RWPE1 (cell line): ENCODE data around the gene MCF2L.

Source experiments
- CTCF ChIA-PET: fragments of 350-600 bp; sonication (Branson Sonifier 250); formaldehyde crosslinking; extraction: SDS; loops from one replicate; lab custom pipeline; 2021; lab: Yijun Ruan, JAX
- POLR2A ChIA-PET: fragments of 400-600 bp; formaldehyde crosslinking; extraction: SDS; loops from one replicate; lab custom pipeline; 2020; ENCODE audit warnings: antibody characterized with exemption; ENCODE audit not compliant: low non-redundant PET; lab: Yijun Ruan, JAX
- DNase-seq: peaks from one replicate; pipeline ENCODE4 v3.0.0; 2012; ENCODE audit warnings: low spot score
- H3K27ac ChIP-seq: fragments of 450-650 bp; 2 replicates; pipeline ENCODE4 v1.5.1; 2017
- TF ChIP-seq, protein P1 (sequence below): fragments of 450-650 bp; conservative IDR thresholded peaks from 2 replicates; pipeline ENCODE4 v1.5.1; 2017; ENCODE audit warnings: low read depth, mild to moderate bottlenecking

Gene MCF2L

DNA sequence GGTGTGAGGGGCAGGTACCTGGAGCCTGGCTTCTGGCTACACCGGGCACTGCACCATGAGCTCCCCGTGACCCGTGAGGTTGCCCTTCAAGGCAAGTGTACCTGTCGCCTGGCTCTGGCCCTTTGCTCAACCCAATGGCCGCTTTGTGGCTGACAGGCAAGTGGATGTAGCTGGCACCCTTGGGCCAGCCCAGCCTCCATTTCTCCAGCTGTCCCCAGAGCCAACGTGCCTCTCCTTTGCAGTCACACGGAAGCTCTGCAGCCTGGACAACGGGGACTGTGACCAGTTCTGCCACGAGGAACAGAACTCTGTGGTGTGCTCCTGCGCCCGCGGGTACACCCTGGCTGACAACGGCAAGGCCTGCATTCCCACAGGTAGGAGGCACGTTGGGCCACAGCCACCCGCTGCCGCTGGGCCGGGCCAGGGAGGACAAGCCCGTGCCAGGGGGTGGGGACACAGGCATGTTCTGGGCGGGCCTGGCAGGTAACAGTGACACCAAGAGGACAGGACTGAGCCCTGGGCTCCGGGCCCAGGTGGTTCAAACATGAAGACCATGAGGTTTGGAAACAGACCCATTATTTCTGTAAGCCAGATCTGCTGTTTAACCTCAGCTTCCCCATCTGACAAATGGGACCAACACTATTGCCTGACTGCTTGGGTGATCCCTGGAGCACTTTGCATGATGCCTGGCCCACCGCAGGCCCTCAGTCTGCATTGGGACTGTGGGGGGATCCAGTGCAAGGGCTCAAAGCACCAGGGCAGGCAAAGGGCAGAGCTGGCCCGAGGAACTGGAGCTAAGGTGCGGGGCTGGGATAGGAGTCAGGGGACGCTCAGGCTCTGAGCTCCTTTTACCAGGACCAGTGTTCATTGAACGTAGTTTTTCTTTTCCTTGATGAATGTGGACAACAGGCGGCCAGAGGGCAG, 171.9 kb downstream of the MCF2L start:
- no peak for DNase-seq
- POLR2A ChIA-PET = no interaction called here
- CTCF ChIA-PET = interaction anchor here (0.6 kb wide), 1 partner anchor 214 kb away, joined by 3 read pairs; no protein-coding TSS in a partner anchor
- TF ChIP-seq, protein P1, sequence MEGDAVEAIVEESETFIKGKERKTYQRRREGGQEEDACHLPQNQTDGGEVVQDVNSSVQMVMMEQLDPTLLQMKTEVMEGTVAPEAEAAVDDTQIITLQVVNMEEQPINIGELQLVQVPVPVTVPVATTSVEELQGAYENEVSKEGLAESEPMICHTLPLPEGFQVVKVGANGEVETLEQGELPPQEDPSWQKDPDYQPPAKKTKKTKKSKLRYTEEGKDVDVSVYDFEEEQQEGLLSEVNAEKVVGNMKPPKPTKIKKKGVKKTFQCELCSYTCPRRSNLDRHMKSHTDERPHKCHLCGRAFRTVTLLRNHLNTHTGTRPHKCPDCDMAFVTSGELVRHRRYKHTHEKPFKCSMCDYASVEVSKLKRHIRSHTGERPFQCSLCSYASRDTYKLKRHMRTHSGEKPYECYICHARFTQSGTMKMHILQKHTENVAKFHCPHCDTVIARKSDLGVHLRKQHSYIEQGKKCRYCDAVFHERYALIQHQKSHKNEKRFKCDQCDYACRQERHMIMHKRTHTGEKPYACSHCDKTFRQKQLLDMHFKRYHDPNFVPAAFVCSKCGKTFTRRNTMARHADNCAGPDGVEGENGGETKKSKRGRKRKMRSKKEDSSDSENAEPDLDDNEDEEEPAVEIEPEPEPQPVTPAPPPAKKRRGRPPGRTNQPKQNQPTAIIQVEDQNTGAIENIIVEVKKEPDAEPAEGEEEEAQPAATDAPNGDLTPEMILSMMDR = no peak
- H3K27ac ChIP-seq = no peak overlapping the region

DNA sequence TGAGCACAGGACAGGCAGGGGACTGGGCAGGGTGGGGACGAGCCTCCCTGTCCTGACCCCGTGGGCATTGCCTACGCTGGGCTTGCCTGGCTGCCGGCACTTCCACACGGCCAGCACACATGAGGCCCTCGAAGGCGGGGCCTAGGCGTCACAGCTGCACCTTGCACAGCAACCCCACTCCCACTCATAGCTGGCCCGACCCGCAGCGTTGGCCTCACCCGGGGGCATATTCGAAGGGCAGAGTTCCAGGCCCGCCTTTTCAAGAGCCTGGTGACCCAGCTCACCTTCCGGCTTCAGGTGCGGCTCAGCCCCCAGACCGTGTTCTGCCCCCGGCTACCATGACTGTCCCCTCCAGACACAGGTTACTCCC, 172.6 kb downstream of the MCF2L start:
- POLR2A ChIA-PET = no interaction called here
- no peak for DNase-seq
- TF ChIP-seq, protein P1 = no peak
- no peak overlapping the region for H3K27ac ChIP-seq
- CTCF ChIA-PET = interaction anchor here (0.6 kb wide), 1 partner anchor 213 kb away, joined by 3 read pairs; no protein-coding TSS in a partner anchor

DNA sequence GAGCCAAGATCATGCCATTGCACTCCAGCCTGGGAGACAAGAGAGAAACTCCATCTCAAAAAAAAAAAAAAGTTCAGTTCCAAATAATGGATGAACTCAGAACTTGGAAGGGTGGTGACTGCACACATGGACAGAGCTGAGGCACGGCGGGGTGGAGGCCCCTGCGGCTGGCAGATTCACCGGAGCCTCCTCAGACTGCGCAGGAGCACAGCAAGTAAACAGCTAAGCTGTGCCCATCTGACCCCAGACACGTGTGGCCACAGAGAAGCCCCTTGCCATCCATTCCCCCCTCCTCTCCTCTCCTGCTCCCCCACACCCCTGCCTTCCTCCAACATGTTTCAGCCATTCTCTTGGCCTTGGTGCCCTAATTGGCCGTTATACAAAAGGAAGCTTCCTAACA, 173.9 kb downstream of the MCF2L start:
- ChIA-PET CTCF (interaction anchor here (0.6 kb wide), 1 partner anchor 252 kb away, joined by 4 read pairs; no protein-coding TSS in a partner anchor), POLR2A (no interaction called here)

DNA sequence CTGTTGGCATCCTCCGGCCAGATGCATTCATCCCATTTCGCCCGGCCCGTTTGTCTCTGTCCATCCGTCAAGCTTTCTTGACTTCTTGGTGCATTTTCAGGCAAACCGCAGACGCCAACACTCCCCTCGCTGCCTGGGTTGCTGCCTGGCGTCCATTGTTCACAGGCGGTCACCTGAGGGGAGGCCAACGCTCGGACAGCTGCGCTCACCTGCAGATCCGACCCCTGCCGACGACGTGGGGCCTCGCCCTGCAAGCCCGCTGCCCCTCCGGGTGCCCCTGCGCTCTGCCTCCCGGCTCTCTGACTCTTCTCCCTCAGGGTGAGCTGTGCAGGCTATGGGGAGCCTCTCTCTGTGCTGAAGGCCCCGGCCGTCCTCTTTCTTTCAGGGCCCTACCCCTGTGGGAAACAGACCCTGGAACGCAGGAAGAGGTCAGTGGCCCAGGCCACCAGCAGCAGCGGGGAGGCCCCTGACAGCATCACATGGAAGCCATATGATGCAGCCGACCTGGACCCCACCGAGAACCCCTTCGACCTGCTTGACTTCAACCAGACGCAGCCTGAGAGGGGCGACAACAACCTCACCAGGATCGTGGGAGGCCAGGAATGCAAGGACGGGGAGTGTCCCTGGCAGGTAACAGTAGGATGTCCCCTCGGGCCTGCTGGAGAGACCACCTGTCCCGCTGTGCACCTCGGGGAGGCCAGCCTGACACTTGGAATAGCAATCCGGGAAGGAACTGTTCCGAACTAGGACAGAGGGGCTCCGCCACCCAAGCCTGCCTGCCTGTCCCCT, 174.6 kb downstream of the MCF2L start:
- CTCF ChIA-PET = interaction anchor here (0.6 kb wide), 1 partner anchor 251 kb away, joined by 4 read pairs; no protein-coding TSS in a partner anchor
- no peak overlapping the region for H3K27ac ChIP-seq
- DNase-seq = no peak
- POLR2A ChIA-PET = no interaction called here
- TF ChIP-seq, protein P1 = no peak

More for the DNA sequence above, 173.9 kb downstream of the MCF2L start:
- TF ChIP-seq, protein P1 = no peak
- DNase-seq = no peak
- no peak overlapping the region for H3K27ac ChIP-seq

DNA sequence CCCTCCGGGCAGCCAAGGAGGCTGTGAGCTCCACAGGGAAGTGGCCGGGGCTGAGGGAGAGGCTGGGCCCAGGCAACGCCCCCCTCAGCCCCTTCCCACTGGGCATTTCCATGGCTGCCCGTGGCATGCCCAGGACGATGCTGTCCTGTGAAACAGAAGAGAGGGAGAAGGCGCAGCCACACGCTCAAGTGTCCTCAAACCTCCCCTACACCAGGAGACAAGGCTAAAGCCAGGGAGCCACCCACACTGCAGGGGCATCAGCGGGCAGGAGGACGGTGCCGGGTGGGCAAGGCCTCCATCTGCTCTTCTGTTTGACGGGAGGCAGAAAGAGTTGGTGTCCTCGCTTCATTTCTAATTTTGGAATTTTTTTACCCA, 175.2 kb downstream of the MCF2L start:
- ChIA-PET POLR2A (no interaction called here), CTCF (no interaction called here)
- DNase-seq = no peak
- TF ChIP-seq, protein P1 = no peak
- H3K27ac ChIP-seq = no peak overlapping the region

DNA sequence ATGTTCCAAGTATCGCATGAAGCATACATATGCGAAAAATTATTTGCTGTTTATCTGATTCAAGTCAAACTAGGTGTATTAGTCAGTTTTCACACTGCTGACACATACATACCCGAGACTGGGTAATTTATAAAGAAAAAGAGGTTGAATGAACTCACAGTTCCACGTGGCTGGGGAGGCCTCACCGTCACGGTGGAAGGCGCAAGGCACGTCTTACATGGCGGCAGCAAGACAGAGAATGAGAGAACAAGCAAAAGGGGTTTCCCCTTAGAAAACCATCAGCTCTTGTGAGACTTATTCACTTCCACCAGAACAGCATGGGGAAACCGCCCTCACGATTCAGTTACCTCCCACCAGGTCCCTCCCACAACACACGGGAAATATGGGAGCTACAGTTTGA, 176.5 kb downstream of the MCF2L start:
- H3K27ac ChIP-seq = no peak overlapping the region
- POLR2A ChIA-PET = no interaction called here
- CTCF ChIA-PET = no interaction called here
- TF ChIP-seq, protein P1 = no peak
- no peak for DNase-seq
